HG03159 (cell line): ENCODE data around the gene ZNF598.
"Not testable (repeated sequence)": the region's sequence is repeated elsewhere in the genome, so short reads cannot be mapped to it uniquely, and the experiment has no call there.

Source experiments
- ATAC-seq: cut with Tn5 transposase; IDR thresholded peaks from one replicate; pipeline ENCODE4 v1.9.1; 2021; ENCODE audit warnings: mild to moderate bottlenecking, moderate library complexity; ENCODE audit not compliant: unreplicated experiment

The ZNF598 gene

GRCh38 chr16:2040787-2041522 is 31.3 kb upstream of the ZNF598 start:
- no peak for ATAC-seq

GRCh38 chr16:2040041-2040786 is 30.6 kb upstream of the ZNF598 start:
- no peak for ATAC-seq

- no peak for ATAC-seq
Observed at GRCh38 chr16:2039274-2040031, 29.8 kb upstream of the ZNF598 start.

- no peak for ATAC-seq
Observed at GRCh38 chr16:2038382-2039231, 29.0 kb upstream of the ZNF598 start.

- no peak for ATAC-seq
Observed at GRCh38 chr16:2037647-2038381, 28.2 kb upstream of the ZNF598 start.

GRCh38 chr16:2037115-2037514 is 27.5 kb upstream of the ZNF598 start:
- no peak for ATAC-seq

- no peak for ATAC-seq
Observed at GRCh38 chr16:2036200-2036966, 26.8 kb upstream of the ZNF598 start.

- ATAC-seq, result no peak
Observed at GRCh38 chr16:2035431-2036199, 26.0 kb upstream of the ZNF598 start.

GRCh38 chr16:2034696-2035430 is 25.2 kb upstream of the ZNF598 start:
- no peak for ATAC-seq

- ATAC-seq, result not testable (repeated sequence)
Observed at GRCh38 chr16:2033909-2034695, 24.5 kb upstream of the ZNF598 start.

GRCh38 chr16:2033057-2033908 is 23.7 kb upstream of the ZNF598 start:
- no peak for ATAC-seq

- no peak for ATAC-seq
Observed at GRCh38 chr16:2032285-2033056, 22.9 kb upstream of the ZNF598 start.

GRCh38 chr16:2031081-2031577 is 21.5 kb upstream of the ZNF598 start:
- no peak for ATAC-seq

- ATAC-seq, result no peak
Observed at GRCh38 chr16:2030036-2030435, 20.4 kb upstream of the ZNF598 start.

- ATAC-seq, result no peak
Observed at GRCh38 chr16:2029350-2029749, 19.7 kb upstream of the ZNF598 start.
